ENCODE data around the gene ZNF710. TPM values are rescaled to one million over a fixed set of nuclear protein-coding genes. Genes with fewer than 3 reads are reported as not detected.

ZNF710 gene
- total and polyA plus RNA-seq, 2 of the 4 experiments (the other 2 are of a cell fraction): 7.6 to 8.2 TPM

DNA sequence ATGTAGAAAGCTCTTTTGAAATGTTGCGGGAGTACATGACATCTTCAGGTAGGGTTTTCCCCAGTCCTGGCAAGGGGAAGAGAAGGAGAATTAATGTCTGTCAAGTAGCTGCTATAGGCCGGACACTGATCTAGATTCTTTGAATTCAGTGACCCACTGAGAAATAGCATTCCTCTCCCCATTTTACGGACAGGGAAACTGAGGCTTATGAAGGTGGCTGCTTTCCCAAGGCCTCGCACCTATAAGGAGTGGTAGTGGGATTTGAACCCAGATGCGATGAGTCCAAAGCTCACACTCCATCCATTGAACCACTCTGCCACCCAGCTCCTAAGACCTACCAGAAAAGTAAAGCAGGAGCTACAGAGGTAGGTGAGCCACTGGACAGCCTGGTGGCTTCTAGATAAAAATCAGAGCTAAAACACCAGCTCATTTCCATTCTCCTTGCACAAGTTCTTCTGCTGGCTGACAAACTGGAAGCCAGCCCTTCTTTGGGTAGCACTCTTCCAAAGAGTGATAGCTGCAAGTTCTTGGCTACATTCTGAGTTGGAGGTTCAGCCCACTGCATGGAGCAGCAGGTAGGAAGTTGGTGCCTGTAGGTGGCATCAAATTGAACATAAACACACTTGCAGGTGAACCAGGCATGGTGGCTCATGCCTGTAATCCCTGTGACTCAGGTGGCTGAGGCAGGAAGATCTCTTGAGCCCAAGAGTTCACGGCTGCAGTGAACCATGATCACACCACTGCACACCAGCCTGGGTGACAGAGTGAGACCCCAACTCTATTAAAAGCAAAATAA, 22.0 kb downstream of the ZNF710 start:
- Histone ChIP-seq H3K9me3 (ENCODE audit: control insufficient read depth, insufficient read depth, low read length) (no peaks in the 10 kb centered on the region), H3K79me1 (ENCODE audit: low read depth in 1 of 2, low read length in 2 of 2) (peaks cover 39 to 52% of the 10 kb centered on the region in 2 experiments), H2AK9ac (replicated peaks; ENCODE audit: low read depth, low read length, poor library complexity) (no peak overlapping the region), H2AK5ac (ENCODE audit: low read depth, low read length) (no peak overlapping the region), H2BK20ac (ENCODE audit: low read depth, low read length) (no peak overlapping the region), H4K91ac (ENCODE audit: insufficient read depth, low read depth, low read length) (no peak overlapping the region), H3K56ac (ENCODE audit: extremely low read depth, insufficient read depth, low read length) (no peak overlapping the region), H4K5ac (ENCODE audit: low read depth, low read length) (no peak overlapping the region), H3K9ac (ENCODE audit: low read depth, low read length) (no peak overlapping the region), H3K14ac (replicated peaks; ENCODE audit: low read depth, low read length) (no peak overlapping the region), H3K4me1 (ENCODE audit: control insufficient read depth, insufficient read depth, low read length) (peaks cover 14% of the 10 kb centered on the region; the same call in 1 of the 2 replicates), H2BK120ac (ENCODE audit: low read depth, low read length) (no peak overlapping the region), H3K27ac (ENCODE audit: insufficient read depth, low read length) (no peak overlapping the region), H2AFZ (replicated peaks; ENCODE audit: low read length, poor library complexity) (no peak overlapping the region), H3K18ac (ENCODE audit: low read depth, low read length) (no peak overlapping the region), H2BK5ac (ENCODE audit: low read depth, low read length, poor library complexity, severe bottlenecking) (no peak overlapping the region), H3K27me3 (ENCODE audit: control insufficient read depth, insufficient read depth, low read length) (no peaks in the 10 kb centered on the region), H3K4me3 (ENCODE audit: insufficient read depth, low read depth, low read length) (no peak overlapping the region), H3K36me3 (ENCODE audit: control insufficient read depth, insufficient read depth, low read length) (no peaks in the 10 kb centered on the region), H4K20me1 (ENCODE audit: insufficient read depth, low read length) (peaks cover 26% of the 10 kb centered on the region), H2BK15ac (ENCODE audit: low read depth, low read length) (no peak overlapping the region), H4K8ac (ENCODE audit: low read depth in 2 of 2, low read length in 2 of 2) (no peak overlapping the region), H3K23ac (ENCODE audit: low read depth, low read length) (no peak overlapping the region), H3K4me2 (ENCODE audit: low read depth, low read length) (no peak overlapping the region), H3K4ac (ENCODE audit: low read depth, low read length) (no peak overlapping the region), H3K9me1 (ENCODE audit: insufficient read depth, low read length) (peaks cover 5% of the 10 kb centered on the region; the same call in 1 of the 2 replicates)
- in situ Hi-C loops (cut with MboI; ENCODE audit: low sequenced_read_pairs): no loop called here
- dilution Hi-C loops (cut with HindIII; ENCODE audit: low sequenced_read_pairs, unreplicated experiment): no loop called here
- CTCF ChIA-PET: no interaction called here
- no CpG with 5 or more reads among the region's 6 CpGs for WGBS, 2 experiments (ENCODE audit: extremely low coverage in 2 of 2, insufficient read length in 1 of 2)
- BruUV-seq (replicated peaks): no TSS peak
- intact Hi-C loops (cut with micrococcal nuclease): no loop called here
- TF ChIP-seq CHD1 (IDR thresholded peaks at IDR 0.05; ENCODE audit: low read depth, low read length): no peak
- TF ChIP-seq MAZ (IDR thresholded peaks at IDR 0.05; ENCODE audit: borderline replicate concordance, low read depth, low read length): no peak
- TF ChIP-seq RAD21 (IDR thresholded peaks at IDR 0.05; ENCODE audit: low read length): no peak
- no peak for TF ChIP-seq BHLHE40 (IDR thresholded peaks at IDR 0.05; ENCODE audit: low read depth, low read length)
- TF ChIP-seq, protein P1, sequence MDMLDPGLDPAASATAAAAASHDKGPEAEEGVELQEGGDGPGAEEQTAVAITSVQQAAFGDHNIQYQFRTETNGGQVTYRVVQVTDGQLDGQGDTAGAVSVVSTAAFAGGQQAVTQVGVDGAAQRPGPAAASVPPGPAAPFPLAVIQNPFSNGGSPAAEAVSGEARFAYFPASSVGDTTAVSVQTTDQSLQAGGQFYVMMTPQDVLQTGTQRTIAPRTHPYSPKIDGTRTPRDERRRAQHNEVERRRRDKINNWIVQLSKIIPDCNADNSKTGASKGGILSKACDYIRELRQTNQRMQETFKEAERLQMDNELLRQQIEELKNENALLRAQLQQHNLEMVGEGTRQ (IDR thresholded peaks at IDR 0.05; ENCODE audit: low read depth, low read length): no peak
- TF ChIP-seq, protein P2, sequence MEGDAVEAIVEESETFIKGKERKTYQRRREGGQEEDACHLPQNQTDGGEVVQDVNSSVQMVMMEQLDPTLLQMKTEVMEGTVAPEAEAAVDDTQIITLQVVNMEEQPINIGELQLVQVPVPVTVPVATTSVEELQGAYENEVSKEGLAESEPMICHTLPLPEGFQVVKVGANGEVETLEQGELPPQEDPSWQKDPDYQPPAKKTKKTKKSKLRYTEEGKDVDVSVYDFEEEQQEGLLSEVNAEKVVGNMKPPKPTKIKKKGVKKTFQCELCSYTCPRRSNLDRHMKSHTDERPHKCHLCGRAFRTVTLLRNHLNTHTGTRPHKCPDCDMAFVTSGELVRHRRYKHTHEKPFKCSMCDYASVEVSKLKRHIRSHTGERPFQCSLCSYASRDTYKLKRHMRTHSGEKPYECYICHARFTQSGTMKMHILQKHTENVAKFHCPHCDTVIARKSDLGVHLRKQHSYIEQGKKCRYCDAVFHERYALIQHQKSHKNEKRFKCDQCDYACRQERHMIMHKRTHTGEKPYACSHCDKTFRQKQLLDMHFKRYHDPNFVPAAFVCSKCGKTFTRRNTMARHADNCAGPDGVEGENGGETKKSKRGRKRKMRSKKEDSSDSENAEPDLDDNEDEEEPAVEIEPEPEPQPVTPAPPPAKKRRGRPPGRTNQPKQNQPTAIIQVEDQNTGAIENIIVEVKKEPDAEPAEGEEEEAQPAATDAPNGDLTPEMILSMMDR (conservative IDR thresholded peaks at IDR 0.05; ENCODE audit: low read depth, low read length): no peak
- no peak for TF ChIP-seq FOS (IDR thresholded peaks at IDR 0.05; ENCODE audit: low read depth, low read length)
- DNase-seq: no peak
- POLR2A ChIA-PET (ENCODE audit: unreplicated experiment): no interaction called here
- ATAC-seq (ENCODE audit: low read depth): no peak
